DMS53 (cell line): ENCODE data around the gene HAUS6.
"Not testable (repeated sequence)": the region's sequence is repeated elsewhere in the genome, so short reads cannot be mapped to it uniquely, and the experiment has no call there.

ENCODE experiments used
- DNase-seq: peaks from one replicate; lab custom pipeline; 2025; lab: John Stamatoyannopoulos, UW

Gene HAUS6

DNA sequence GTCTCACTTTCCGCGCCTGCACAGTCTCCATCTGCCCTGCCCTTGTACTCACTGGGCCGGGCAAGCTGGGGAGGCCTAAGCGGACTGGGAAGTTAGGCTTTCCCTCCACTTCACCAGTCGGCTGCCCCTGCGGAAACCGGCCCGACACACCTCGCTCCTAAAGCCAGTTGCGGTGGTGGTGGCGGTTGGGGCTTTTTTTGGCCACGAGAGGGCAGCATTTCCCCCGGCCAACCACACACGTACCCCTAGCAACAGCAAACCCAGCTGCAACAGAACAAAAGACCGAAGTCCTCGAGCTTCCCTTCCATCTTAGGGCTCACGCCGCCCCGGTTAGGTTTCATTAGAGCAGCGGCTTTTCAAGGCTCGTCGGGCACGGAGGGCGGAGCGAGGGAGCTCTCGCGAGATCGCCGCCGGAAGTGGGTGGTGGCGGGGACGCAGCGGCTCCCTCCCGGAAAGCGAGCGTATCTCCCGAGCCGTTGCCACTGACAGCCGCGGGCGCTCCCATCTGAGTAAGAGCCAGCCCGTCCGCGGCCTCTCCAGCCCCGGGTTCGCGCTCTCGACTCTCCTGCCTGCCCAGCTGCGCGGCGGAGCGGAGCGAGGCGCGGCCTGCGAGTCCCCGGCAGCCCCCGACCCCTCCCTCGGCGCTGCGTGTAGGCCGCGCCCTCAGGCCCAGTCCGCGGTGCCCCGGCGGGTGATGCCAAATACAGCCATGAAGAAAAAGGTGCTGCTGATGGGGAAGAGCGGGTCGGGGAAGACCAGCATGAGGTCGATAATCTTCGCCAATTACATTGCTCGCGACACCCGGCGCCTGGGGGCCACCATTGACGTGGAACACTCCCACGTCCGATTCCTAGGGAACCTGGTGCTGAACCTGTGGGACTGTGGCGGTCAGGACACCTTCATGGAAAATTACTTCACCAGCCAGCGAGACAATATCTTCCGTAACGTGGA, 53.5 kb downstream of the HAUS6 start, which contains the start of gene RRAGA:
RRAGA (plus strand) TSS at position 462 of the 951 bp plus-strand sequence; CDS start at position 695, 233 bp downstream.
- DNase-seq = peak; percentile 97

DNA sequence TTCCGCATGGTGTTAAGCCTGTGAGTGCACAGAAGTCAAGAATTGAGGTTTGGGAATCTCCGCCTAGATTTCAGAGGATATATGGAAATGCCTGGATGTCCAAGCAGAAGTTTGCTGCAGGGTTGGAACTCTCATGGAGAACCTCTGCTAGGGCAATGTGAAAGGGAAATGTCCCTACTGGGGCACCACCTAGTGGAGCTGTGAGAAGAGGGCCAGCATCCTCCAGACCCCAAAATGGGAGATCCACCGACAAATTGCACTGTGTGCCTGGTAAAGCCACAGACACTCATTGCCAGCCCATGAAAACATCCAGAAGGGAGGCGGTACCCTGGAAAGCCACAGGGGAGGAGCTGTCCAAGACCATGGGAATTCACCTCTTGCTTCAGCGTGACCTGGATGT, 66.1 kb downstream of the HAUS6 start:
- no peak for DNase-seq

DNA sequence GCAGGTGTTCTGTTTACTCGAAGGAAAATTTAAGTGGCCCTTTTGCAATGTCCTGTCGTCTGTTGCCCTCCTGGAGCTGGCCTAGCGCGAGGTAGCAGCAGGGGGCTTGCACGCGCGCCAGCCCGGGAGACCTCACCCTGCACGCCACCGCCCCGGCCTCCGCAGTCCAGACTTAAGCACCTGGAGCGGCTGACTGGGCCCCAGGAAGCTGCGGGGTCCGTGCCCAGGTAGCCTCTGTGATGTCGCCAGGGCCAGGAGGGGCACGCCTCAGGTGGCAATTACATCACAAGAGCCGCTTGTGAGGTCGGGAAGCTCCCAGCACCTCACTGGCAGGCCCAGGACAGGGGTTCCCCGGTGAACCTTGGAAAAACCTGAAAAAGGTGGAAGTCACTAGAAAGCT, 69.7 kb downstream of the HAUS6 start, which contains the start of gene SAXO1:
SAXO1 (minus strand) TSS at position 195 of the 400 bp plus-strand sequence. CDS start 301 bp downstream, outside the sequence.
- no peak for DNase-seq

- DNase-seq = peak; percentile 26
These were observed 70.3 kb downstream of the HAUS6 start for GRCh38 chr9:19032406-19032805.

DNA sequence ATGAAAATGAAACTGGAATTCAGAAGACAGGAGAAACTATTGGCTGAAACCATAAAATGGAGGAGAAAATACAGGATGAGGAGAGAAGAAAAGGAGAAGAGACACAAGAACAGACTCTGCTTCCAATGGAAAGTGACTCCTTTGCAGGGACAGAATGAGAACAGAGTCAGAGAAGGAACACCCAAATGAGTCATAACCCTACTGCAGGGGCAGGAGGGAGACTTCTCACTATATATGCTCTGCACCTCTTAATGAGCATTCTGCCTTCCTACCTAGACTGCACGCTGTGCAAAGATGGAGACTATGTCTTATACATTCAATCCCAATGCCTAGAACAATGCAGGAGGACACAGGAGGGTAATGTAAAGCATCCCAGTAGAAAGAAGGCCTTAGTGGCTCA, 71.8 kb downstream of the HAUS6 start:
- DNase-seq = no peak

GRCh38 chr9:19028835-19029451, 73.8 kb downstream of the HAUS6 start:
- DNase-seq = peak; percentile 77

DNA sequence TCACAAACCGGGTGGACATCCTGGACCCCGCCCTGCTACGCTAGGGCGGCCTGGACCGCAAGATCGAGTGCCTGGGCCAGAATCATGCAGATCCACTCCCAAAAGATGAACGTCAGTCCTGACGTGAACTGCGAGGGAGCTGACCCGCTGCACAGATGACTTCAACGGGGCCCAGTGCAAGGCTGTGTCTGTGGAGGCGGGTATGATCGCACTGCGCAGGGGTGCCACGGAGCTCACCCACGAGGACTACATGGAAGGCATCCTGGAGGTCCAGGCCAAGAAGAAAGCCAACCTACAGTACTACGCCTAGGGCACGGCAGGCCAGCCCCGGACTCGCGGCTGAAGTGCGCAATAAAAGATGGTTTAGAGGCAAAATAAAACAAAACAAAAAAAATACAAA, 74.9 kb downstream of the HAUS6 start:
- DNase-seq = no peak

DNA sequence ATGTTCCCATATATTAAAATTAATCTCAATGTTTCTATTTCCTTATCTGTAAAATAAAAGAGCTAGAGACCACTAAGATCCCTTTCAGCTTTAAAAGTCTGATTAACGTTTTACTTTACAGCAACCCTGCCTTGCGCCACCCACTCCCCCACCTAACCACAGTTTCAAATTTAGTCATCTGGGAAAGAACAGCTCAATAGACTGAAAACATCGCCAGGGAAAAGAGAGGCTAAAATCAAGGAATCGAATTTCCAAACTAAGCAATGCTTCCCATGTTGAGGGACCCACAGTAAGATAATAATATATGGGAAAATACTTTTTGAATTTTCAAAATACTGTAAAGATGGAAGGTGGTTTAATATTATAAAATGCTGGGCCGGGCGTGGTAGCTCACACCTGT, 76.3 kb downstream of the HAUS6 start:
- no peak for DNase-seq

- DNase-seq = no peak
These were observed 79.6 kb downstream of the HAUS6 start for GRCh38 chr9:19023078-19023477.

DNA sequence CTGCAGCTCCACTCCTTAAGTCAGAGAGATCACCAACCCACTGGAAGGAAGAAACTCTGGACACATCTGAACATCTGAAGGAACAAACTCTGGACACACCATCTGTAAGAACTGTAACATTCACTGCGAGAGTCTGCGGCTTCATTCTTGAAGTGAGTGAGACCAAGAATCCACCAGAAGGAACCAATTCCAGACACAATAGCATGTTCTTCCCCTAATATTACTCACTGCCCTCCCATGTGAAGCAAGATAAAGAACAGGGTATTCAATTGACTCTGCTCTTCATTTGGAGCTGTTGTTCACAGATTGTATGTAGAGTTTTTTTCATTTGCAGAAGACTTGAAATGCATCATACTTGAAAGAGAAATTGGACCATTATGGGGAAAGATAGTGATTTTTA, 80.5 kb downstream of the HAUS6 start:
- DNase-seq = no peak

GRCh38 chr9:19021649-19022048, 81.1 kb downstream of the HAUS6 start:
- DNase-seq = not testable (repeated sequence)

GRCh38 chr9:19020886-19021455, 81.7 kb downstream of the HAUS6 start:
- DNase-seq = no peak

- DNase-seq = no peak
These were observed 84.5 kb downstream of the HAUS6 start for GRCh38 chr9:19018201-19018600.

DNA sequence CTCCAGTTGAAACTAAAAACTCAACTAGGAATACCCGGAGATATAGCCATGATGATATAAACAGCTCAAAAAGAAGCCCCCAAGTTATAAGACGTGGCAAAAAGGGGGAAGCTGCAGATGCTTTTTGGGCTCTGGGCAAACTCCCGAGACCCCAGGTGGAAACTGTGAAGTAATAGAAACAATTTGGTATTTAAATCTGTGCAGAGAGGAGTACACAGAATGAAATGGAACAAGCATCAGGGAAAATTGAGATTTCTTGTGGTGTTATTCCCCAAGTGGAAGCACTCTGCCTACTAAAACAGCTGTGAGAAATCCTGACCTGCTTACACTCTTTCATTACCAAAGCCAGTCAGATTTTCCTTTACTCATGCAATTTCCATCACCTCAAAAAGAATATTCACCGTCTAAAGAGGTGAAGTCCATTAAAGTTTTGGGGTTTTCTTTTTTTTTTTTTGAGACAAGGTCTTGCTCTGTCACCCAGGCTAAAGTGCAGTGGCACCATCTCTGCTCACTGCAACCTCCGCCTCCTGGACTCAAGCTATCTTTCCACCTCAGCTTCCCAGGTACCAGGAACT, 93.2 kb downstream of the HAUS6 start:
- DNase-seq = no peak
